KOPT-K1 (cell line): ENCODE results near the gene UTP4.

Source experiments
- H3K27ac ChIP-seq: fragments of 200-600 bp; sonication (generic); 2 replicates; pipeline ENCODE4 v1.5.1; 2016; ENCODE audit warnings: antibody characterized with exemption, mild to moderate bottlenecking, low read depth, low read length; ENCODE audit not compliant: poor library complexity, severe bottlenecking
- H3K36me3 ChIP-seq: fragments of 200-600 bp; sonication (generic); 2 replicates; pipeline ENCODE4 v1.5.1; 2017; ENCODE audit warnings: antibody characterized with exemption, mild to moderate bottlenecking, low read length, moderate library complexity; ENCODE audit not compliant: insufficient read depth
- H3K9me3 ChIP-seq: fragments of 200-600 bp; sonication (generic); 2 replicates; pipeline ENCODE4 v1.5.1; 2017; ENCODE audit warnings: antibody characterized with exemption, low read length, mild to moderate bottlenecking; ENCODE audit not compliant: insufficient read depth, poor library complexity, severe bottlenecking

UTP4 gene

DNA sequence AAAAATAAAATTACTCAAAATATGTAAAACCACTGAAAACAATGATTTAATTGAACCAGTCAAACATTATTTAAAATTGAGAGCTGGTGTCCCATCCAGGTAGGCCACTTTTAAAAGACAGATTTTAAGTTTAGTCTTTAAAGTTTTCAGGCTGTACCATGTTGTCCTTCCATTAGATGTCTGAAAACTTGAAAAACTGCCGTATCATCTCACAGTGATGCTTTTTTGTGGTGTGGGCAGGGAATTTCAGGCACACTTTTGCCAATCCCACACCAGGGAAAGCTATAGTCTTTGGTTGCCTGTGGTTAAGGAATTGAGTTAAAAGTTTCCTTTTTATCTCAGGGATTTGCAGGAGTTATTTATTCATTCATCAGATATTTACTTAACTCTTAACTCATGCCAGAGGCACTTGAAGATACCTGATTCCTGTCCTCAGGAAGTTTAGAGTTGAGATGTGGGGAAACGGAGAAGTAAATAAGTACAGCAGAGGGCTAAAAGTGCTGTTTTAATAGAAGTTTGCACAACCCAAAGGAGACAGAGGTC is 57.7 kb downstream of the UTP4 start:
- no peaks in the 10 kb centered on the region for H3K9me3 ChIP-seq
- H3K36me3 ChIP-seq = no peaks in the 10 kb centered on the region
- H3K27ac ChIP-seq = no peak overlapping the region

- Histone ChIP-seq H3K36me3 (no peaks in the 10 kb centered on the region), H3K27ac (no peak overlapping the region), H3K9me3 (no peaks in the 10 kb centered on the region)
Measured at GRCh38 chr16:69190598-69190997, 58.1 kb downstream of the UTP4 start.

DNA sequence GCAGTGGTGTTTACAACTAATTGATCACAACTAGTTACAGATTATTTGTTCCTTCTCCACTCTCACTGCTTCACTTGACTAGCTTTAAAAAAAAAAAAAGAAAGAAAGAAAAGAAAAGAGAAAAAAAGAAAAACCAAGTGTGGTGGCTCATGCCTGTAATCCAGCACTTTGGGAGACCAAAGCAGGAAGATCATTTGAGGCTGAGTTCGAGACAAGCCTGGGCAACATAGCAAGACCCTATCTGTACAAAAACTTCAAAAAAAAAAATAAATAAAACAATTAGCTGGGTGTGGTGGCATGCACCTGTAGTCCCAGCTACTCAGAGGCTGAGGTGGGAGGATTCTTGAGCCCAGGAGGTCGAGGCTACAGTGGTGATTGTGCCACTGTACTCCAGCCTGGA is 58.7 kb downstream of the UTP4 start:
- Histone ChIP-seq H3K27ac (no peak overlapping the region), H3K9me3 (no peaks in the 10 kb centered on the region), H3K36me3 (no peaks in the 10 kb centered on the region)

- Histone ChIP-seq H3K36me3 (no peaks in the 10 kb centered on the region), H3K9me3 (no peaks in the 10 kb centered on the region), H3K27ac (no peak overlapping the region)
Measured at GRCh38 chr16:69193855-69194254, 61.4 kb downstream of the UTP4 start.

DNA sequence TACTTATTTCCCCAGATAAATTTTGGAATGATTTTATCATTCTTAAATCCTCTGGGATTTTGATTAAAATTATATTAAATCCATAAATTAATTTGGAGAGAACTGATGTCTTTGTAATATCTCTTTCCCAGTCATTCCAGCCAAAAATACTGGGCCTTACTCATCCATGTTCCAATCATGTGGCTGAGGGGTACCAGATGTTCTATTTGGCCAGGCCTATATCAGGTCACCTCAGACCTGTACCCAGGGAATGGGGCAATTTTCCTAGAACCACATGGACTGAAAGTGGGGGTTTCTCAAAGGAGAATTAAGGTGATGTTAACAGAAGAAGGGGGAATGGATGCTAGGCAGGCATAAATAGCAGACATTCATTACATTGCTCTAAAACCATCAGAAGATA is 62.0 kb downstream of the UTP4 start:
- Histone ChIP-seq H3K36me3 (no peaks in the 10 kb centered on the region), H3K9me3 (no peaks in the 10 kb centered on the region), H3K27ac (no peak overlapping the region)

GRCh38 chr16:69195369-69196029 is 63.0 kb downstream of the UTP4 start:
- Histone ChIP-seq H3K27ac (no peak overlapping the region), H3K9me3 (no peaks in the 10 kb centered on the region), H3K36me3 (no peaks in the 10 kb centered on the region)

DNA sequence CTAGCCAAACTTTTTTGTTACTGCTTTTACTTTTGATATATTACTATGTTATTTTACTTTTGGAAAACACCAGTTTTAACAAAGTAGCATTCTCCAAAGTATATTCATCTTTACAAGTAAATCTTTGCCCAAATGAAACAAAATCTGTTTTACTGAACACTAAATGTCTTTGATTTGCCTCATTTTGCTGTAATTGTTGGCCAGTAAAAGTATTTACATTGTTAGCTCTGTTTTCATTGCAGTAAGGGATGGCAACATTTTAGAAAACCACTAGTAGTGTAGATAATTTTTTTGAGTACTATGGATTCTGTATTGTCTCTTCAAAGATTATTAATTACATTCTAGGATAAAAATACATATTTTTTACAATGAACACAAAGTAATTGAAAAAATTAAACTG is 65.1 kb downstream of the UTP4 start:
- Histone ChIP-seq H3K27ac (no peak overlapping the region), H3K9me3 (no peaks in the 10 kb centered on the region), H3K36me3 (no peaks in the 10 kb centered on the region)

- no peak overlapping the region for H3K27ac ChIP-seq
- H3K36me3 ChIP-seq = no peaks in the 10 kb centered on the region
- no peaks in the 10 kb centered on the region for H3K9me3 ChIP-seq
Measured at GRCh38 chr16:69199382-69199781, 66.9 kb downstream of the UTP4 start.

GRCh38 chr16:69201291-69201690 is 68.8 kb downstream of the UTP4 start:
- Histone ChIP-seq H3K27ac (no peak overlapping the region), H3K9me3 (no peaks in the 10 kb centered on the region), H3K36me3 (no peaks in the 10 kb centered on the region)

DNA sequence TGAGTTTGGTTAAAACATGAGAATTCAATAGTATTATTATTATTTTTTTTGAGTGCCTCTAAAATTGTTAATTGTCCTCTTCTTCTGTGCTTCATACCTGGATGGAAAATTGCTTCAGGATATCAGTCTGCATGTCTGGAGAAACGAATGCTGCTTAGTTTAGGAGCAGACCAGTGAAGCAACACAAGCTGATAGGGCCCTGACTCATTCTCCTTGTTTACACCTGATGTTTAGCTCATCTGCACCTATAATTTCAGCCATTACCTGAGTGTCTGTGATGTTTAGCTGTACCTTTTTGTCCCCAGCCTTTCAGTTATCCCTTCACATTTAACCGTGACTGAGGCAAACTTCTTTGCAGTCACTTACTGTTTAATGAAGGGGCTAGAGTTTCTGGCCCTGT is 69.3 kb downstream of the UTP4 start:
- Histone ChIP-seq H3K9me3 (no peaks in the 10 kb centered on the region), H3K27ac (no peak overlapping the region)

GRCh38 chr16:69204172-69204571 is 71.7 kb downstream of the UTP4 start:
- Histone ChIP-seq H3K36me3 (no peaks in the 10 kb centered on the region), H3K9me3 (no peaks in the 10 kb centered on the region), H3K27ac (no peak overlapping the region)

More for the DNA sequence above, 69.3 kb downstream of the UTP4 start:
- H3K36me3 ChIP-seq = no peaks in the 10 kb centered on the region

DNA sequence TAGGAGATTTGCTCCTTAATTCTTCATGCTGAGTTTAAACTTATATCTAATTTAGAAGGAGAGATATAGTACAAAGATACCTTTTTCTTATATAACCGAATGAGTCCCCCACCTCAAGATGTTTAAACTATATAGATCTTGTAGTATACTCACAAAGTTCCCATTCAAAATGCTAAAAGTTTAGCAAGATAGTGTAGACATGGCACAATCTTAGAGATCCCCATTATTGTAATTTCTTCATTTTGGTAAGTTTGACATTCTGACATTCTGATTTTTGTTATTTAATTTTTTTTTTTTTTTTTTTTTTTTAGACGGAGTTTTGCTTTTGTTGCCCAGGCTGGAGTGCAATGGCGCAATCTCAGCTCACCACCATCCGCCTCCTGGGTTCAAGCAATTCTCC is 77.3 kb downstream of the UTP4 start:
- Histone ChIP-seq H3K36me3 (no peaks in the 10 kb centered on the region), H3K27ac (no peak overlapping the region), H3K9me3 (no peaks in the 10 kb centered on the region)

GRCh38 chr16:69217433-69217832 is 85.0 kb downstream of the UTP4 start:
- Histone ChIP-seq H3K27ac (no peak overlapping the region), H3K9me3 (no peaks in the 10 kb centered on the region), H3K36me3 (no peaks in the 10 kb centered on the region)
